ENCODE data around the gene PADI4. TPM values are rescaled to one million over a fixed set of nuclear protein-coding genes. Genes with fewer than 3 reads are reported as not detected.

PADI4 gene
- total and polyA plus RNA-seq, 4 donors = 0.32 to 6.1 (median 0.90) TPM

GRCh38 chr1:17278996-17279830 lies 28.8 kb upstream of the PADI4 start:
- no peak for TF ChIP-seq EGR1 (IDR thresholded peaks at IDR 0.05; ENCODE audit: low read depth in 2 of 2)
- TF ChIP-seq FOXA2 (IDR thresholded peaks at IDR 0.05) = no peak
- TF ChIP-seq SP1 (IDR thresholded peaks at IDR 0.05) = no peak
- TF ChIP-seq REST (IDR thresholded peaks at IDR 0.05) = no peak
- TF ChIP-seq RAD21 (IDR thresholded peaks at IDR 0.05) = no peak
- TF ChIP-seq, protein P1, sequence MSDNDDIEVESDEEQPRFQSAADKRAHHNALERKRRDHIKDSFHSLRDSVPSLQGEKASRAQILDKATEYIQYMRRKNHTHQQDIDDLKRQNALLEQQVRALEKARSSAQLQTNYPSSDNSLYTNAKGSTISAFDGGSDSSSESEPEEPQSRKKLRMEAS (IDR thresholded peaks at IDR 0.05) = no peak
- TF ChIP-seq GABPA (IDR thresholded peaks at IDR 0.05 in 1 of 2, conservative IDR thresholded peaks at IDR 0.05 in 1 of 2) = no peak
- TF ChIP-seq NR2F2 (IDR thresholded peaks at IDR 0.05) = no peak
- TF ChIP-seq, protein P2, sequence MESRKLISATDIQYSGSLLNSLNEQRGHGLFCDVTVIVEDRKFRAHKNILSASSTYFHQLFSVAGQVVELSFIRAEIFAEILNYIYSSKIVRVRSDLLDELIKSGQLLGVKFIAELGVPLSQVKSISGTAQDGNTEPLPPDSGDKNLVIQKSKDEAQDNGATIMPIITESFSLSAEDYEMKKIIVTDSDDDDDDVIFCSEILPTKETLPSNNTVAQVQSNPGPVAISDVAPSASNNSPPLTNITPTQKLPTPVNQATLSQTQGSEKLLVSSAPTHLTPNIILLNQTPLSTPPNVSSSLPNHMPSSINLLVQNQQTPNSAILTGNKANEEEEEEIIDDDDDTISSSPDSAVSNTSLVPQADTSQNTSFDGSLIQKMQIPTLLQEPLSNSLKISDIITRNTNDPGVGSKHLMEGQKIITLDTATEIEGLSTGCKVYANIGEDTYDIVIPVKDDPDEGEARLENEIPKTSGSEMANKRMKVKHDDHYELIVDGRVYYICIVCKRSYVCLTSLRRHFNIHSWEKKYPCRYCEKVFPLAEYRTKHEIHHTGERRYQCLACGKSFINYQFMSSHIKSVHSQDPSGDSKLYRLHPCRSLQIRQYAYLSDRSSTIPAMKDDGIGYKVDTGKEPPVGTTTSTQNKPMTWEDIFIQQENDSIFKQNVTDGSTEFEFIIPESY (IDR thresholded peaks at IDR 0.05) = no peak
- TF ChIP-seq ATF3 (IDR thresholded peaks at IDR 0.05) = no peak
- no peak for TF ChIP-seq HNF4G (IDR thresholded peaks at IDR 0.05)
- H3K27me3 ChIP-seq (ENCODE audit: control insufficient read depth in 4 of 4, insufficient read depth in 4 of 4, low read length in 3 of 4) = peaks cover 0 to 2% (median under 1%) of the 10 kb centered on the region in 4 donors
- no peaks in the 10 kb centered on the region for H3K9me3 ChIP-seq (ENCODE audit: control insufficient read depth in 4 of 4, low read length in 3 of 4)
- 88% methylated on average over 14 of the region's 14 CpGs for WGBS
- no peaks in the 10 kb centered on the region for H3K4me1 ChIP-seq (ENCODE audit: control insufficient read depth in 4 of 4, insufficient read depth in 4 of 4, low read length in 3 of 4)
- H3K9ac ChIP-seq (ENCODE audit: low read depth in 1 of 2, low read length in 2 of 2) = no peak overlapping the region
- H3K36me3 ChIP-seq (ENCODE audit: control insufficient read depth in 4 of 4, insufficient read depth in 3 of 4, low read depth in 1 of 4, low read length in 3 of 4) = no peaks in the 10 kb centered on the region
- no peak for DNase-seq (ENCODE audit: low spot score)
- H3K27ac ChIP-seq (ENCODE audit: low read depth in 1 of 2, low read length in 2 of 2) = no peak overlapping the region
- H3K4me3 ChIP-seq (ENCODE audit: low read depth in 1 of 3, low read length in 3 of 3) = no peak overlapping the region

- no peak for DNase-seq (ENCODE audit: low spot score)
- Histone ChIP-seq H3K9ac (ENCODE audit: low read depth in 1 of 2, low read length in 2 of 2) (no peak overlapping the region), H3K4me1 (ENCODE audit: control insufficient read depth in 4 of 4, insufficient read depth in 4 of 4, low read length in 3 of 4) (no peaks in the 10 kb centered on the region), H3K9me3 (ENCODE audit: control insufficient read depth in 4 of 4, low read length in 3 of 4) (no peaks in the 10 kb centered on the region), H3K36me3 (ENCODE audit: control insufficient read depth in 4 of 4, insufficient read depth in 3 of 4, low read depth in 1 of 4, low read length in 3 of 4) (no peaks in the 10 kb centered on the region), H3K4me3 (ENCODE audit: low read depth in 1 of 3, low read length in 3 of 3) (no peak overlapping the region), H3K27me3 (ENCODE audit: control insufficient read depth in 4 of 4, insufficient read depth in 4 of 4, low read length in 3 of 4) (peaks cover 0 to 2% (median 0%) of the 10 kb centered on the region in 4 donors), H3K27ac (ENCODE audit: low read depth in 1 of 2, low read length in 2 of 2) (no peak overlapping the region)
- TF ChIP-seq REST (IDR thresholded peaks at IDR 0.05) (no peak), RXRA (IDR thresholded peaks at IDR 0.05) (no peak), HNF4G (IDR thresholded peaks at IDR 0.05) (no peak), EGR1 (IDR thresholded peaks at IDR 0.05; ENCODE audit: low read depth in 2 of 2) (no peak), FOXA1 (IDR thresholded peaks at IDR 0.05) (no peak), RAD21 (IDR thresholded peaks at IDR 0.05) (no peak), JUND (IDR thresholded peaks at IDR 0.05) (no peak), HNF4A (conservative IDR thresholded peaks at IDR 0.05) (no peak), ATF3 (IDR thresholded peaks at IDR 0.05) (no peak), YY1 (IDR thresholded peaks at IDR 0.05) (no peak), SP1 (IDR thresholded peaks at IDR 0.05) (no peak), TAF1 (conservative IDR thresholded peaks at IDR 0.05) (no peak), GABPA (IDR thresholded peaks at IDR 0.05 in 1 of 2, conservative IDR thresholded peaks at IDR 0.05 in 1 of 2) (no peak), NR2F2 (IDR thresholded peaks at IDR 0.05) (no peak), FOXA2 (IDR thresholded peaks at IDR 0.05) (no peak)
- TF ChIP-seq, protein P3, sequence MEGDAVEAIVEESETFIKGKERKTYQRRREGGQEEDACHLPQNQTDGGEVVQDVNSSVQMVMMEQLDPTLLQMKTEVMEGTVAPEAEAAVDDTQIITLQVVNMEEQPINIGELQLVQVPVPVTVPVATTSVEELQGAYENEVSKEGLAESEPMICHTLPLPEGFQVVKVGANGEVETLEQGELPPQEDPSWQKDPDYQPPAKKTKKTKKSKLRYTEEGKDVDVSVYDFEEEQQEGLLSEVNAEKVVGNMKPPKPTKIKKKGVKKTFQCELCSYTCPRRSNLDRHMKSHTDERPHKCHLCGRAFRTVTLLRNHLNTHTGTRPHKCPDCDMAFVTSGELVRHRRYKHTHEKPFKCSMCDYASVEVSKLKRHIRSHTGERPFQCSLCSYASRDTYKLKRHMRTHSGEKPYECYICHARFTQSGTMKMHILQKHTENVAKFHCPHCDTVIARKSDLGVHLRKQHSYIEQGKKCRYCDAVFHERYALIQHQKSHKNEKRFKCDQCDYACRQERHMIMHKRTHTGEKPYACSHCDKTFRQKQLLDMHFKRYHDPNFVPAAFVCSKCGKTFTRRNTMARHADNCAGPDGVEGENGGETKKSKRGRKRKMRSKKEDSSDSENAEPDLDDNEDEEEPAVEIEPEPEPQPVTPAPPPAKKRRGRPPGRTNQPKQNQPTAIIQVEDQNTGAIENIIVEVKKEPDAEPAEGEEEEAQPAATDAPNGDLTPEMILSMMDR (IDR thresholded peaks at IDR 0.05; ENCODE audit: low read depth, low read length, missing input control) = no peak
- TF ChIP-seq, protein P1 (IDR thresholded peaks at IDR 0.05) = no peak
- 79% methylated on average over 7 of the region's 7 CpGs for WGBS
Measured at GRCh38 chr1:17280436-17280835, 27.6 kb upstream of the PADI4 start.
